Amygdala (tissue), 56 donors: ENCODE results near the gene SLX1A.
A peak's percentile ranks its signal among the peaks of the same experiment; 100 is the strongest.
"Not testable (repeated sequence)": the region's sequence is repeated elsewhere in the genome, so short reads cannot be mapped to it uniquely, and the experiment has no call there.

Source experiments
- DNase-seq, 56 donors: peaks; one replicate each; lab custom pipeline; 2025; lab: John Stamatoyannopoulos, UW

SLX1A gene

GRCh38 chr16:30193615-30194014 lies at the start of gene SLX1A, which contains the start of gene BOLA2B:
Gene SLX1A (plus strand): TSS chr16:30193875. CDS start chr16:30194085, 210 bp downstream.
Gene BOLA2B (minus strand): TSS chr16:30193666. CDS start chr16:30193595, 71 bp downstream.
- not testable (repeated sequence) for DNase-seq

DNA sequence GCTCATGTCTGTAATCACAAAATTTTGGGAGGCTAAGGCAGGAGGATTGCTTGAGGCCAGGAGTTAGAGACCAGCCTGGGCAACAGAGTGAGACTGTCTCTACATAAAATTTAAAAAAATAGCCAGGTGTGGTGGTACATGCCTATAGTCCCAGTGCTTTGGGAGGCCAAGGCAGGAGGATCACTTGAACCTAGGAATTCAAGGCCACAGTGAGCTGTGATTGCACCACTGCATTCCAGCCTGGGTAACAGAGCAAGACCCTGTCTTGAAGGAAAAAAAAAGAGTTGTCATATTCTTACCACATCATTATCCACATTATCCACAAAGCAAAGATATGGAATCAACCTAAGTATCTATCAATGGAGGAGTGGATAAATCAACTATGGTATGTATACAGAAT lies 49.7 kb upstream of the SLX1A start:
- no peak for DNase-seq

GRCh38 chr16:30144917-30145316 lies 48.8 kb upstream of the SLX1A start:
- DNase-seq: no peak

- peak in 1 of 56 donors; percentile 19 for DNase-seq
Observed at GRCh38 chr16:30145657-30146056, 48.0 kb upstream of the SLX1A start.

GRCh38 chr16:30147843-30148510 lies 45.7 kb upstream of the SLX1A start:
- DNase-seq: no peak

GRCh38 chr16:30149250-30149930 lies 44.3 kb upstream of the SLX1A start:
- DNase-seq: no peak

- DNase-seq: no peak
Observed at GRCh38 chr16:30151091-30151490, 42.6 kb upstream of the SLX1A start.

GRCh38 chr16:30152517-30152916 lies 41.2 kb upstream of the SLX1A start:
- no peak for DNase-seq

- no peak for DNase-seq
Observed at GRCh38 chr16:30155188-30155587, 38.5 kb upstream of the SLX1A start.

DNA sequence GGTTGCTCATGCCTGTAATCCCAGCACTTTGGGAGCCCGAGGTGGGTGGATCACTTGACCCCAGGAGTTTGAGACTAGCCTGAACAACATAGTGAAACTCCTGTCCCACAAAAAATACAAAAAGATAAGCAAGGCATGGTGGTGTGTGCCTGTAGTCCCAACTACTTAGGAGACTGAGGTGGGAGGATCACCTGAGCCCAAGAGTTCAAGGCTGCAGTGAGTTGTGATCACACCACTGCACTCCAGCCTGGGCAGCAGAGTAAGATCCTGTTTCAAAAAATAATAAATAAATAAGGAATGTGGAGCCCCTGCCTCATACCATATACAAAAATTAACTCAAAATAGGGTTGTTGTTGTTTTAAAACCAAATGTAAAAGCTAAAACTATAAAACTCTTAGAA lies 36.5 kb upstream of the SLX1A start:
- DNase-seq: no peak

DNA sequence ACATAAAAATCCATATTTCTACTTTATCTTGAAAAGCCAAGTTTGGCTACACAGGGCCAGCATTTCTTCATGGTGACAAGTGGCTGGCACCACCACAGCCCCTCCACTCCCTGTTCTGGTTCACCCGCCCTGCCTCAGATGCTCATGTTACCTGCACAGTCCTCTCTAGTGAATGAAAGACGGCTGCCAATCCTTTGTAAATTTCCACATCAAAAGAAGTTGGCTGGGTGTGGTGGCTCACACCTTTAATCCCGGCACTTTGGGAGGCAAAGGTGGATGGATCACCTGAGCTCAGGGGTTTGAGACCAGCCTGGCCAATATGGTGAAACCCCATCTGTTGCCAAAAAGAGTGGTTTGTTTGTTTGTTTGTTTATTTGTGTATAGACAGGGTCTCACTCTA lies 30.1 kb upstream of the SLX1A start:
- DNase-seq: no peak

GRCh38 chr16:30166202-30166902 lies 27.3 kb upstream of the SLX1A start:
- DNase-seq: peak in 1 of 56 donors; percentile 14

- DNase-seq: not testable (repeated sequence)
Observed at GRCh38 chr16:30168746-30169145, 24.9 kb upstream of the SLX1A start.

DNA sequence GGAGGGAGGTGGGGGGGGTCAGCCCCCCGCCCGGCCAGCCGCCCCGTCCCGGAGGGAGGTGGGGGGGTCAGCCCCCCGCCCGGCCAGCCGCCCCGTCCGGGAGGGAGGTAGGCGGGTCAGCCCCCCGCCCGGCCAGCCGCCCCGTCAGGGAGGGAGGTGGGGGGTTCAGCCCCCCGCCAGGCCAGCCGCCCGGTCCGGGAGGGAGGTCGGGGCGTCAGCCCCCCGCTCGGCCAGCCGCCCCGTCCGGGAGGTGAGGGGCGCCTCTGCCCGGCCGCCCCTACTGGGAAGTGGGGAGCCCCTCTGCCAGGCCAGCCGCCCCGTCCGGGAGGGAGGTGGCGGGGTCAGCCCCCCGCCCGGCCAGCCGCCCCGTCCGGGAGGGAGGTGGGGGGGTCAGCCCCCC lies 24.3 kb upstream of the SLX1A start:
- DNase-seq: not testable (repeated sequence)

DNA sequence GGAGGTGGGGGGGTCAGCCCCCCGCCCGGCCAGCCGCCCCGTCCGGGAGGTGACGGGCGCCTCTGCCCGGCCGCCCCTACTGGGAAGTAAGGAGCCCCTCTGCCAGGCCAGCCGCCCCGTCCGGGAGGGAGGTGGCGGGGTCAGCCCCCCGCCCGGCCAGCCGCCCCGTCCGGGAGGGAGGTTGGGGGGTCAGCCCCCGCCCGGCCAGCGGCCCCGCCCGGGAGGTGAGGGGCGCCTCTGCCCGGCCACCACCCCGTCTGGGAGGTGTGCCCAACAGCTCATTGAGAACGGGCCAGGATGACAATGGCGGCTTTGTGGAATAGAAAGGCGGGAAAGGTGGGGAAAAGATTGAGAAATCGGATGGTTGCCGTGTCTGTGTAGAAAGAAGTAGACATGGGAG lies 23.5 kb upstream of the SLX1A start:
- not testable (repeated sequence) for DNase-seq

- DNase-seq: no peak
Observed at GRCh38 chr16:30173054-30173453, 20.6 kb upstream of the SLX1A start.

GRCh38 chr16:30176876-30177275 lies 16.8 kb upstream of the SLX1A start:
- not testable (repeated sequence) for DNase-seq

GRCh38 chr16:30179195-30179594 lies 14.5 kb upstream of the SLX1A start:
- no peak for DNase-seq

DNA sequence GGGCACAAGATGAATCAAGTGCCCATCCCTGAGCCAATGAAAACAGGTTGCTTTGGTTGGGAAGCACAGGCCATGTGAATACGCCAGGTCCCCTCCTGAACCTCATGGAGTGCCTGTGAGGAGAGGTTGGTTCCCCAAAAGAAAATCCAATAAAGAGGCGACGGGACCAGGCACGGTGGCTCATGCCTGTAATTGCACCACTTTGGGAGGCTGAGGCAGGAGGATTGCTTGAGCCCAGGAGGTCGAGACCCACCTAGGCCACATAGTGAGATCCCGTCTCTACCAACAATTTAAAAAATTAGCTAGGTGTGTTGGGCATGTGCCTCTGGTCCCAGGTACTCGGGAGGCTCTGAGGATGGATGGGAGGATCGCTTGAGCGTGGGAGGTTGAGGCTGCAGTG lies 13.7 kb upstream of the SLX1A start:
- no peak for DNase-seq

GRCh38 chr16:30180741-30181140 lies 12.9 kb upstream of the SLX1A start:
- DNase-seq: no peak
